Tibial nerve (tissue), 4 donors: Measurements from ENCODE around the gene ANKS1A. TPM values are rescaled to one million over a fixed set of nuclear protein-coding genes. Genes with fewer than 3 reads are reported as not detected.

Source experiments
- DNase-seq, 2 donors: peaks; one replicate each; pipeline ENCODE4 v3.0.0-alpha.2; 2019; ENCODE audit warnings: low spot score in 2 of 2
- H3K27ac ChIP-seq, 4 donors: fragments of 200-600 bp; sonication (generic) in 3 of 4; one replicate each; pipeline ENCODE4 v1.5.1; 2017 to 2019; ENCODE audit warnings: mild to moderate bottlenecking in 1 of 4
- H3K27me3 ChIP-seq, 2 donors: fragments of 200-600 bp; sonication (generic) in 1 of 2; one replicate each; pipeline versions ENCODE4 v1.5.1 to v1.6.0; 2017 to 2019
- H3K36me3 ChIP-seq, 3 donors: fragments of 200-600 bp; sonication (generic); one replicate each; pipeline ENCODE4 v1.5.1; 2018 to 2019
- H3K4me1 ChIP-seq, 4 donors: fragments of 200-600 bp; sonication (generic) in 3 of 4; one replicate each; pipeline ENCODE4 v1.5.1; 2017 to 2019
- H3K4me3 ChIP-seq, 4 donors: fragments of 200-600 bp; sonication (generic) in 3 of 4; one replicate each; pipeline ENCODE4 v1.5.1; 2017 to 2019; ENCODE audit warnings: mild to moderate bottlenecking in 1 of 4, moderate library complexity in 1 of 4
- H3K9me3 ChIP-seq, 4 donors: fragments of 200-600 bp; sonication (generic) in 3 of 4; one replicate each; pipeline ENCODE4 v1.5.1; 2017 to 2019
- EP300 ChIP-seq, 2 donors: sonication (generic); formaldehyde crosslinking; IDR thresholded peaks; one replicate each; pipeline ENCODE4 v1.6.1; 2017; ENCODE audit warnings: antibody characterized with exemption in 2 of 2, mild to moderate bottlenecking in 1 of 2
- POLR2A ChIP-seq, 2 donors: fragments of 450-650 bp; IDR thresholded peaks; one replicate each; pipeline ENCODE4 v1.6.1; 2017; ENCODE audit warnings: antibody characterized with exemption in 2 of 2, mild to moderate bottlenecking in 2 of 2, moderate library complexity in 2 of 2
- WGBS, 2 donors: methylation state at CpG; one replicate each; pipeline ENCODE4 v1.1.5; 2018; 5-methylcytosine and 5-hydroxymethylcytosine counted together
- total RNA-seq, 4 donors: library from RNA; depleted of rRNA; stranded (reverse); fragments of >200 nt; gene quantifications; one replicate each; pipeline ENCODE4 v1.1.0, GENCODE V29; 2016
- TF ChIP-seq, protein P1 (sequence below), 5 experiments: fragments of 200-600 bp in 3 of 5; fragments of 450-650 bp in 2 of 5; sonication (generic) in 3 of 5; IDR thresholded peaks; one replicate each; pipeline ENCODE4 v1.5.1; 2016 to 2019; ENCODE audit warnings: antibody characterized with exemption in 5 of 5, mild to moderate bottlenecking in 3 of 5, moderate library complexity in 2 of 5

The ANKS1A gene
- total RNA-seq, 4 donors from 2014 or later: 39.3 to 55.9 (median 44.0) TPM

DNA sequence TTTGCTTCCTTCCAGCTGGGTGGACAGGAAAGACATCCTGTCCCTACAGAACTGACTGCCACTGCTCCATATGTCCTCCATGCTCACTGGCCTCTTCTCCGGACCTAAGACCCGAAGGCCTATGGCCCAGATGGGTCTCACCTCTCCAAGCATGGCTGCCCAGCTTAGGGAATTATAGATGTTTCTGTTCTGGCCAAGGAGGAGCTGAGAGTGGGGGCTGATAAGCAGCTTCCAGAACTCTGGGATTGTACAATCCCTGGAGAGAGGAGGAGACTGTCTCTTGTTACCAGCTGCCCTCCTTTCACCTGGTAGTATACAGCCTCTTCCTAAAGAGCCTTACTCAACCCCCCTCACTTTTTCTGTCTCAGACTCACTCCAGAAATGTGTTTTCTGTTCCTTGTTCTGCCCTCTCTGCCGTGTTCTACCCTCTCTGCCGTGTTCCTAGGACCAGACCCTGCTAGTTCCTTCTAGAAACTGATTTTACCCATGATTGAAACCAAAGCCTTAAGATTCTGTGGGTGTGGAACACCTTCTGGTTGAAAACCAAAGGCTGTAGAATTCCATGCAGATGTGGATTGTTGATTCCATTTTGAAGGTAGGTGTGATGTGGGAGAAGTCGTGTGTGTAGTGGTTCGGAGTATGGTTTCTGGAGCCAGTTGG lies 28.7 kb downstream of the ANKS1A start:
- no peaks in the 10 kb centered on the region for H3K36me3 ChIP-seq
- H3K27ac ChIP-seq: peak overlapping the region in 1 of 4 donors; percentile 39
- no peak for DNase-seq
- no peaks in the 10 kb centered on the region for H3K27me3 ChIP-seq
- peaks cover 0 to 46% (median 13%) of the 10 kb centered on the region in 4 donors for H3K4me1 ChIP-seq
- no peaks in the 10 kb centered on the region for H3K9me3 ChIP-seq
- H3K4me3 ChIP-seq: no peak overlapping the region
- no peak for TF ChIP-seq POLR2A (IDR thresholded peaks at IDR 0.05)
- TF ChIP-seq EP300 (IDR thresholded peaks at IDR 0.05): no peak
- TF ChIP-seq, protein P1, sequence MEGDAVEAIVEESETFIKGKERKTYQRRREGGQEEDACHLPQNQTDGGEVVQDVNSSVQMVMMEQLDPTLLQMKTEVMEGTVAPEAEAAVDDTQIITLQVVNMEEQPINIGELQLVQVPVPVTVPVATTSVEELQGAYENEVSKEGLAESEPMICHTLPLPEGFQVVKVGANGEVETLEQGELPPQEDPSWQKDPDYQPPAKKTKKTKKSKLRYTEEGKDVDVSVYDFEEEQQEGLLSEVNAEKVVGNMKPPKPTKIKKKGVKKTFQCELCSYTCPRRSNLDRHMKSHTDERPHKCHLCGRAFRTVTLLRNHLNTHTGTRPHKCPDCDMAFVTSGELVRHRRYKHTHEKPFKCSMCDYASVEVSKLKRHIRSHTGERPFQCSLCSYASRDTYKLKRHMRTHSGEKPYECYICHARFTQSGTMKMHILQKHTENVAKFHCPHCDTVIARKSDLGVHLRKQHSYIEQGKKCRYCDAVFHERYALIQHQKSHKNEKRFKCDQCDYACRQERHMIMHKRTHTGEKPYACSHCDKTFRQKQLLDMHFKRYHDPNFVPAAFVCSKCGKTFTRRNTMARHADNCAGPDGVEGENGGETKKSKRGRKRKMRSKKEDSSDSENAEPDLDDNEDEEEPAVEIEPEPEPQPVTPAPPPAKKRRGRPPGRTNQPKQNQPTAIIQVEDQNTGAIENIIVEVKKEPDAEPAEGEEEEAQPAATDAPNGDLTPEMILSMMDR (IDR thresholded peaks at IDR 0.05): no peak
- WGBS, 2 donors: 68 to 84% methylated on average over 6 of the region's 6 CpGs

DNA sequence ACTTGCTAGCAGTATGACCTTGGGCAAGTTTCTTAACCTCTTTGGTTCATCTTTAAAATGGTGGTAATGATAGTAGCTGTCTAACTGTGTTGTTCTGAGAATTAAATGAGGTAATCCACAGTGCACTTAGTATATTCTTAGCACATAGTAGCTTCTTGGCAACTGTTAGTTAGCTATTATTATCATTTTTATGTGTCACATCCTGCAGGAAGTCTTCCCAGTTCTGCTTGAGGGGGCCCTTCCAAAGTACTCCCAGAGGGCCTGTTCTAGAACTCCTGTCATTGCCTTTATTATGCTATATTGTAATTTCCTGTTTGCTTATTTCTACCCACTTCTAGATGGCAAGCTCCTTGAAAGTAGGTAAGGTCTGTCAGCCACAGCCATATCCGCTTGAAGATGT lies 30.6 kb downstream of the ANKS1A start:
- H3K36me3 ChIP-seq: no peaks in the 10 kb centered on the region
- no peak overlapping the region for H3K27ac ChIP-seq
- no peak overlapping the region for H3K4me3 ChIP-seq
- H3K9me3 ChIP-seq: no peaks in the 10 kb centered on the region
- TF ChIP-seq, protein P1 (IDR thresholded peaks at IDR 0.05): no peak
- no peak for TF ChIP-seq EP300 (IDR thresholded peaks at IDR 0.05)
- H3K27me3 ChIP-seq: no peaks in the 10 kb centered on the region
- DNase-seq: no peak
- peaks cover 0 to 36% (median 13%) of the 10 kb centered on the region in 4 donors for H3K4me1 ChIP-seq
- 96 to 100% methylated on average over 1 of the region's 1 CpG for WGBS, 2 donors

- 85 to 87% methylated on average over 4 of the region's 4 CpGs for WGBS, 2 donors
- Histone ChIP-seq H3K9me3 (no peaks in the 10 kb centered on the region), H3K27ac (no peak overlapping the region), H3K36me3 (no peaks in the 10 kb centered on the region), H3K4me1 (peaks cover 0 to 32% (median 11%) of the 10 kb centered on the region in 4 donors), H3K4me3 (no peak overlapping the region), H3K27me3 (no peaks in the 10 kb centered on the region)
- TF ChIP-seq POLR2A (IDR thresholded peaks at IDR 0.05): no peak
- TF ChIP-seq, protein P1 (IDR thresholded peaks at IDR 0.05): no peak
- no peak for TF ChIP-seq EP300 (IDR thresholded peaks at IDR 0.05)
- DNase-seq: no peak
These were observed 31.0 kb downstream of the ANKS1A start for GRCh38 chr6:34920097-34920496.

DNA sequence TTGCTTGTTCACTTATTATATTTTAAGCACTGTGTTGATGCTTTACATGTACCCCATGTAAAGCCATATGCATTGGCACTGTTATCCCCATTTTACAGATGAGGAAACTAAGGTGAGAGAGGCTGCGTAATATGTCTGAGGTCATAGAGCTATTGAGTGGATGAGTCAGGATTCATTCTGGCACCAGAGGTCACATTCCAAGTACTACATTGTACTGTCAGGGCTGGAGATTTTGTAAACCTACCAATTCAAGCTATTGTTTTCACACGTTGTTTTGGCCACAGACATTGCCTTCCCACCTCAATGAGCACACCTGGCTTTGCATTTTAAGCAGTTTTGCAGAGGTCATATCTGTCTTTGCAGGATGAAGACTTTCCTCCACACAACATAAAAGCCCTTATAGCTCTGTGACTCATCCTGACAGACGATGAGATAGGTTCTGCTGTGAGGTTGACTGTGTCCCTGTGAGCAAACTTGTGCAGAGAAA lies 33.2 kb downstream of the ANKS1A start:
- WGBS, 2 donors: 74 to 78% methylated on average over 3 of the region's 3 CpGs
- H3K27me3 ChIP-seq: no peaks in the 10 kb centered on the region
- no peak overlapping the region for H3K27ac ChIP-seq
- H3K4me1 ChIP-seq: peaks cover 0 to 13% (median 6%) of the 10 kb centered on the region in 4 donors
- no peak for DNase-seq
- TF ChIP-seq EP300 (IDR thresholded peaks at IDR 0.05) (no peak), POLR2A (IDR thresholded peaks at IDR 0.05) (no peak)
- TF ChIP-seq, protein P1 (IDR thresholded peaks at IDR 0.05): no peak
- no peaks in the 10 kb centered on the region for H3K9me3 ChIP-seq
- H3K36me3 ChIP-seq: no peaks in the 10 kb centered on the region
- H3K4me3 ChIP-seq: no peak overlapping the region

- no peak for DNase-seq
- Histone ChIP-seq H3K9me3 (no peaks in the 10 kb centered on the region), H3K36me3 (no peaks in the 10 kb centered on the region), H3K4me3 (no peak overlapping the region), H3K27me3 (no peaks in the 10 kb centered on the region), H3K27ac (no peak overlapping the region), H3K4me1 (peaks cover 0 to 5% (median 0%) of the 10 kb centered on the region in 4 donors)
- no peak for TF ChIP-seq EP300 (IDR thresholded peaks at IDR 0.05)
- TF ChIP-seq, protein P1 (IDR thresholded peaks at IDR 0.05): no peak
- TF ChIP-seq POLR2A (IDR thresholded peaks at IDR 0.05): no peak
- WGBS, 2 donors: 81 to 82% methylated on average over 9 of the region's 9 CpGs
These were observed 36.0 kb downstream of the ANKS1A start for GRCh38 chr6:34924831-34925625.
